GM18867 (cell line): Measurements from ENCODE around the gene SHC2.

Experiments
- ATAC-seq: cut with Tn5 transposase; IDR thresholded peaks from one replicate; pipeline ENCODE4 v1.9.1; 2021; ENCODE audit warnings: mild to moderate bottlenecking, moderate library complexity; ENCODE audit not compliant: unreplicated experiment

Gene SHC2

GRCh38 chr19:460877-461720 is at the start of gene SHC2:
Gene SHC2 (minus strand): TSS chr19:461033. CDS start chr19:460996, 37 bp downstream.
- ATAC-seq: no peak

- no peak for ATAC-seq
These were observed 47.6 kb upstream of the SHC2 start for GRCh38 chr19:508204-509150.

GRCh38 chr19:507286-508203 is 46.7 kb upstream of the SHC2 start, which contains the start of gene TPGS1:
Gene TPGS1 (plus strand): TSS chr19:507497. CDS start chr19:507507, 10 bp downstream.
- peak; percentile 55 for ATAC-seq

GRCh38 chr19:506404-507285 is 45.8 kb upstream of the SHC2 start:
- peak; percentile 61 for ATAC-seq

- no peak for ATAC-seq
These were observed 43.8 kb upstream of the SHC2 start for GRCh38 chr19:504616-505015.

GRCh38 chr19:501646-502045 is 40.8 kb upstream of the SHC2 start:
- no peak for ATAC-seq

- ATAC-seq: no peak
These were observed 38.3 kb upstream of the SHC2 start for GRCh38 chr19:498977-499623.

- no peak for ATAC-seq
These were observed 37.7 kb upstream of the SHC2 start for GRCh38 chr19:498511-498891.

GRCh38 chr19:497869-498510 is 37.2 kb upstream of the SHC2 start:
- no peak for ATAC-seq

GRCh38 chr19:497491-497868 is 36.6 kb upstream of the SHC2 start:
- ATAC-seq: no peak

- ATAC-seq: no peak
These were observed 36.2 kb upstream of the SHC2 start for GRCh38 chr19:496986-497385.

GRCh38 chr19:496112-496665 is 35.4 kb upstream of the SHC2 start, which contains the start of gene MADCAM1:
Gene MADCAM1 (plus strand): TSS chr19:496486. CDS start chr19:496500, 14 bp downstream.
- ATAC-seq: no peak

GRCh38 chr19:495402-496111 is 34.7 kb upstream of the SHC2 start:
- no peak for ATAC-seq

- no peak for ATAC-seq
These were observed 34.2 kb upstream of the SHC2 start for GRCh38 chr19:495081-495401.

GRCh38 chr19:494171-495080 is 33.6 kb upstream of the SHC2 start:
- no peak for ATAC-seq

GRCh38 chr19:493391-494170 is 32.7 kb upstream of the SHC2 start:
- ATAC-seq: no peak
